KMS-11 (cell line): ENCODE data around the gene RCN2.
A peak's percentile ranks its signal among the peaks of the same experiment; 100 is the strongest.

Experiments
- H2AFZ ChIP-seq: fragments of 200-600 bp; sonication (generic); 2 replicates; pipeline ENCODE4 v1.6.1; 2016; ENCODE audit warnings: antibody characterized with exemption, mixed run types, low read depth
- H3K27ac ChIP-seq: fragments of 200-600 bp; sonication (generic); 2 replicates; pipeline ENCODE4 v1.6.1; 2016; ENCODE audit warnings: mild to moderate bottlenecking, mixed run types
- H3K27me3 ChIP-seq: fragments of 200-600 bp; sonication (generic); 2 replicates; pipeline ENCODE4 v1.6.1; 2017; ENCODE audit warnings: mild to moderate bottlenecking, low read depth, mixed run types, moderate library complexity; ENCODE audit not compliant: insufficient read depth
- H3K36me3 ChIP-seq: fragments of 200-600 bp; sonication (generic); 2 replicates; pipeline ENCODE4 v1.6.1; 2017; ENCODE audit warnings: mild to moderate bottlenecking, mixed run types; ENCODE audit not compliant: insufficient read depth
- H3K4me1 ChIP-seq: fragments of 200-600 bp; sonication (generic); 2 replicates; pipeline ENCODE4 v1.6.1; 2016; ENCODE audit warnings: mild to moderate bottlenecking, low read depth, mixed run types; ENCODE audit not compliant: poor library complexity, severe bottlenecking
- H3K4me2 ChIP-seq: fragments of 200-600 bp; sonication (generic); 2 replicates; pipeline ENCODE4 v1.7.0; 2016; ENCODE audit warnings: mild to moderate bottlenecking, mixed run types
- H3K4me3 ChIP-seq: fragments of 200-600 bp; sonication (generic); IDR thresholded peaks from 2 replicates; pipeline ENCODE4 v1.6.1; 2017; ENCODE audit warnings: low read depth, low read length, mixed read lengths; ENCODE audit not compliant: insufficient read depth
- H3K79me2 ChIP-seq: fragments of 200-600 bp; sonication (generic); 2 replicates; pipeline ENCODE4 v1.6.1; 2016; ENCODE audit warnings: low read depth, mixed run types; ENCODE audit not compliant: insufficient read depth
- H3K9ac ChIP-seq: fragments of 200-600 bp; sonication (generic); 2 replicates; pipeline ENCODE4 v1.6.1; 2016; ENCODE audit warnings: mild to moderate bottlenecking, mixed run types
- H4K20me1 ChIP-seq: fragments of 200-600 bp; sonication (generic); 2 replicates; pipeline ENCODE4 v1.6.1; 2016; ENCODE audit warnings: mild to moderate bottlenecking, mixed run types; ENCODE audit not compliant: insufficient read depth
- CTCF ChIP-seq: fragments of 200-600 bp; sonication (generic); conservative IDR thresholded peaks from 2 replicates; pipeline ENCODE4 v1.6.1; 2017; ENCODE audit warnings: low read depth, mild to moderate bottlenecking, antibody characterized with exemption, low read length, moderate library complexity, mixed read lengths

Gene RCN2

GRCh38 chr15:77002954-77003912 lies 71.7 kb downstream of the RCN2 start:
- H2AFZ ChIP-seq = peak overlapping the region; percentile 1; the same call in 1 of the 2 replicates
- no peaks in the 10 kb centered on the region for H3K36me3 ChIP-seq
- no peak for TF ChIP-seq CTCF
- H3K27me3 ChIP-seq = no peaks in the 10 kb centered on the region
- no peaks in the 10 kb centered on the region for H3K79me2 ChIP-seq
- no peak overlapping the region; the same call in 1 of the 2 replicates for H3K27ac ChIP-seq
- H3K4me3 ChIP-seq = no peak overlapping the region
- peaks cover 10% of the 10 kb centered on the region for H3K4me1 ChIP-seq
- H3K4me2 ChIP-seq = peak overlapping the region; percentile 11; the same call in 1 of the 2 replicates
- no peaks in the 10 kb centered on the region for H4K20me1 ChIP-seq
- H3K9ac ChIP-seq = no peak overlapping the region
